Urothelium cell line (cell line): ENCODE measurements around the gene SEC23A.

Experiments used
- DNase-seq: peaks from one replicate; pipeline ENCODE4 v3.0.0; 2011; ENCODE audit warnings: low spot score, mixed read lengths
- FAIRE-seq: peaks from 2 replicates; lab custom pipeline; 2011; peaks lifted over from hg19 to GRCh38; lab: Jason Lieb, UNC

SEC23A gene

GRCh38 chr14:38994731-38995130 is 108.3 kb downstream of the SEC23A start:
- DNase-seq (no peak), FAIRE-seq (no peak)

- DNase-seq = no peak
- FAIRE-seq = no peak
These were observed 109.1 kb downstream of the SEC23A start for GRCh38 chr14:38993981-38994380.

DNA sequence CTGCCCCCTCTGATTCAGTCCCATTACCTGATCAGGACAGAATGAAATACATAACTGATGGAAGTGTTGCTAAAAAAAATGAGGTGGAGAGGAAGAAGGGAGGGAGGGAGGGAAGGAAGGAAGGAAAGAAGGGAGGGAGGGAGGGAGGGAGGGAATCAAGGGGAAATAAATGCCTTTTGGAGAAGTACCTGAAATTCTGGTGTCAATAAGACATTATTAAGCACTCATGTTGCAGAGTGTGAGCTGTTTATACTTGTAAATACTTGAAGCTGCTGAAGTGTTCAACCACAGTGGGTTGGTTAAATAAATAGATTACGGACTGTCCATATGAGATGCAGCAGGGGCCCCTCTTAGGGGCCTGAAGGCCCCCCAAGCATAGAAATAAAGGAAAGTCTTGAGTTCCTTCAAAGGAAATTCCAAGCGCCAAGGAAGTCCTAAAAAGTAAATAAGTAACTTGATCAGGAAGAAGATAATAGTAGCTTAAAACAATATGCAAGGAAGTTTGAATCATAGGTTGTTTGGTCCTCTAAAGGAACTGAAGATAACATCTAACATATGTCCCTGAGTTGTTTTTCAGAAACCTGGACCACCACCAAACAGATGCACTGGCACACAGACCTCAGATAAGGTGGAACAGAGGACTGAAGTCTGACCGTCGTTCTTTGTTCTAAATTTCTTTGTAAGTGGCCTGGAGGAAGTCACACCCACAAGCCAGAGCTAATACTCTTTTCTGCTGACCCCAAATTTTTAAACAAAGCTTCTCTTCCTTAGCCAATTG is 110.8 kb downstream of the SEC23A start:
- DNase-seq (no peak), FAIRE-seq (no peak)

GRCh38 chr14:38991299-38991698 is 111.7 kb downstream of the SEC23A start:
- no peak for DNase-seq
- no peak for FAIRE-seq

- DNase-seq = no peak
- no peak for FAIRE-seq
These were observed 113.0 kb downstream of the SEC23A start for GRCh38 chr14:38989922-38990546.

GRCh38 chr14:38987781-38988180 is 115.3 kb downstream of the SEC23A start:
- no peak for FAIRE-seq
- no peak for DNase-seq

- no peak for FAIRE-seq
These were observed 120.2 kb downstream of the SEC23A start for GRCh38 chr14:38982837-38983236.

DNA sequence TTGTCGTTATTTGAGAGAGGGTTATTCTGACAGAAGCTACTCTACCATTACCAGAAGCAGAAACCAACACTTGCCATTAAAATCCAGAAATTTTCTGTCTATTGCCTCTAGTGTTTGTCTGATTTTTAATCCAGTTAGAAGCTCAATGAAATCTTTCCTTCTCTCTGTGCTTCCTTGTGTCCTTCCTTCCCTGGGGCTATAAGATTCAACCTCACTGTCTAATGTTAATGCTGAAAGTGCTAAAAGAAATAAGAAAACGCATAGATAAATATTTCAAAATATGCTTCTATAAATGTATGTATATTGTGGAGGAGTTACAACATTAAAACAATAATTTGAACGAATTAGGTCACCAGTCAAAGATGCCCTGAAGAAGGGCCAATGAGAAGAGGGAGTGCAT is 120.8 kb downstream of the SEC23A start:
- FAIRE-seq (no peak), DNase-seq (no peak)

More at GRCh38 chr14:38982837-38983236, 120.2 kb downstream of the SEC23A start:
- no peak for DNase-seq
